Measurements from ENCODE around the gene CAMTA1.

Gene CAMTA1

GRCh38 chr1:7063981-7064380 lies 278.7 kb downstream of the CAMTA1 start:
- POLR2A ChIA-PET: no interaction called here

GRCh38 chr1:7068552-7068951 lies 283.3 kb downstream of the CAMTA1 start:
- no peaks in the 10 kb centered on the region for H3K36me3 ChIP-seq (ENCODE audit: control insufficient read depth in 2 of 2, insufficient read depth in 1 of 2, low read length in 2 of 2)
- TF ChIP-seq BCL11B (tag by site-specific recombination; IDR thresholded peaks at IDR 0.05; ENCODE audit: low read depth) (no peak), ZNF404 (tag by site-specific recombination; IDR thresholded peaks at IDR 0.05) (no peak), ZNF558 (tag by site-specific recombination; IDR thresholded peaks at IDR 0.05) (no peak), ZBTB17 (tag by site-specific recombination; IDR thresholded peaks at IDR 0.05) (no peak), ZNF768 (tag by site-specific recombination; IDR thresholded peaks at IDR 0.05) (no peak), HOXA7 (CRISPR knock-in tag; IDR thresholded peaks at IDR 0.05; ENCODE audit: borderline replicate concordance) (no peak), ZNF354C (tag by site-specific recombination; IDR thresholded peaks at IDR 0.05; ENCODE audit: borderline replicate concordance, low read depth) (no peak), ZNF624 (tag by site-specific recombination; IDR thresholded peaks at IDR 0.05) (no peak)
- ChIA-PET POLR2A (no interaction called here), CTCF (interaction anchor here (1.1 to 4.5 kb wide), 4 partner anchors 8 to 32 kb away, joined by 3 to 49 read pairs (median 18); no protein-coding TSS in a partner anchor)
- no peaks in the 10 kb centered on the region for H3K9me3 ChIP-seq (ENCODE audit: control insufficient read depth, insufficient read depth, low read depth, low read length)
- no peak overlapping the region for H3K4me3 ChIP-seq (ENCODE audit: low read depth, low read length)
- no peaks in the 10 kb centered on the region for H3K4me1 ChIP-seq (ENCODE audit: control insufficient read depth, insufficient read depth, low read length)
- H3K27ac ChIP-seq (ENCODE audit: extremely low read depth, low read depth, low read length): no peak overlapping the region

More at GRCh38 chr1:7063981-7064380, 278.7 kb downstream of the CAMTA1 start:
- TF ChIP-seq ZNF10 (tag by site-specific recombination; IDR thresholded peaks at IDR 0.05) (no peak), ZNF366 (tag by site-specific recombination; conservative IDR thresholded peaks at IDR 0.05) (peak; percentile 67; the same call in 1 of the 2 replicates), SETDB1 (IDR thresholded peaks at IDR 0.05; ENCODE audit: insufficient read length, low read length) (no peak), EGR2 (tag by site-specific recombination; IDR thresholded peaks at IDR 0.05; ENCODE audit: low read depth) (peak; percentile 79), ZBTB1 (tag by site-specific recombination; IDR thresholded peaks at IDR 0.05) (0 out of 2 replicates have a peak, but pooled peaks have one; percentile 41)
- Histone ChIP-seq H3K9me3 (ENCODE audit: control insufficient read depth, insufficient read depth, low read depth, low read length) (no peaks in the 10 kb centered on the region), H3K4me1 (ENCODE audit: control insufficient read depth, insufficient read depth, low read length) (no peaks in the 10 kb centered on the region), H3K4me3 (ENCODE audit: low read depth, low read length) (no peak overlapping the region), H3K27ac (ENCODE audit: extremely low read depth, low read depth, low read length) (no peak overlapping the region), H3K36me3 (ENCODE audit: control insufficient read depth in 2 of 2, insufficient read depth in 1 of 2, low read length in 2 of 2) (no peaks in the 10 kb centered on the region)
- CTCF ChIA-PET: interaction anchor here (0.6 kb wide), 1 partner anchor 760 kb away, joined by 4 read pairs; no protein-coding TSS in a partner anchor

DNA sequence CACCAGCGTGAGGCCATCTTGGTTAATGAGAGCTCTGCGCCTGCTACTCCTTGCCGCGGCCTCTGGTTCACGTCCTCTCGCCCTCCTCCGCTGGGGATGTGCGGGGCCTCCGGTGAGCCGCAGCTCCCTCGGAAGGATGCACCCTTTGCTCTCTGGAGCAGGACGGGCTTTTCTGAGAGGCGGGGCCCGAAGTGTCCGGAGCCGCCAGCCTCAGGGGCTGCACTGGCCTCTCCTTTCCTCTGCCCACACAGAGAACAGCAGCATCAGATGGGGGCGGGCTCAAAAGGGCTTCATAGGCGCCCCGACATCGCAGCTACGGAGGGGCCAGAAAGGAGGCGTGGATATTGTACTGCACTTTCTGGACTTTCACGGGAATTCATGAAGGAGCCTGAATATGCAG lies 284.7 kb downstream of the CAMTA1 start:
- Histone ChIP-seq H3K9me3 (ENCODE audit: control insufficient read depth, insufficient read depth, low read depth, low read length) (no peaks in the 10 kb centered on the region), H3K27ac (ENCODE audit: extremely low read depth, low read depth, low read length) (no peak overlapping the region), H3K36me3 (ENCODE audit: control insufficient read depth in 2 of 2, insufficient read depth in 1 of 2, low read length in 2 of 2) (no peaks in the 10 kb centered on the region), H3K4me1 (ENCODE audit: control insufficient read depth, insufficient read depth, low read length) (no peaks in the 10 kb centered on the region), H3K4me3 (ENCODE audit: low read depth, low read length) (no peak overlapping the region)
- TF ChIP-seq REPIN1 (tag by site-specific recombination; IDR thresholded peaks at IDR 0.05; ENCODE audit: low read depth) (no peak), TCF7L2 (IDR thresholded peaks at IDR 0.05; ENCODE audit: borderline replicate concordance, low read depth, low read length) (no peak), ZFP3 (tag by site-specific recombination; IDR thresholded peaks at IDR 0.05; ENCODE audit: low read depth) (no peak), BCL11A (tag by site-specific recombination; IDR thresholded peaks at IDR 0.05; ENCODE audit: low read depth) (no peak), ZNF146 (tag by site-specific recombination; IDR thresholded peaks at IDR 0.05) (no peak), PBX3 (CRISPR knock-in tag; IDR thresholded peaks at IDR 0.05) (no peak), ZNF580 (tag by site-specific recombination; IDR thresholded peaks at IDR 0.05) (no peak), ZNF76 (tag by site-specific recombination; IDR thresholded peaks at IDR 0.05; ENCODE audit: borderline replicate concordance, low read depth) (no peak), ZNF423 (tag by site-specific recombination; IDR thresholded peaks at IDR 0.05) (no peak), MYNN (tag by site-specific recombination; IDR thresholded peaks at IDR 0.05; ENCODE audit: borderline replicate concordance) (no peak), ZNF155 (tag by site-specific recombination; IDR thresholded peaks at IDR 0.05) (no peak), ZNF266 (tag by site-specific recombination; IDR thresholded peaks at IDR 0.05; ENCODE audit: low read depth) (no peak)
- TF ChIP-seq, protein P1, sequence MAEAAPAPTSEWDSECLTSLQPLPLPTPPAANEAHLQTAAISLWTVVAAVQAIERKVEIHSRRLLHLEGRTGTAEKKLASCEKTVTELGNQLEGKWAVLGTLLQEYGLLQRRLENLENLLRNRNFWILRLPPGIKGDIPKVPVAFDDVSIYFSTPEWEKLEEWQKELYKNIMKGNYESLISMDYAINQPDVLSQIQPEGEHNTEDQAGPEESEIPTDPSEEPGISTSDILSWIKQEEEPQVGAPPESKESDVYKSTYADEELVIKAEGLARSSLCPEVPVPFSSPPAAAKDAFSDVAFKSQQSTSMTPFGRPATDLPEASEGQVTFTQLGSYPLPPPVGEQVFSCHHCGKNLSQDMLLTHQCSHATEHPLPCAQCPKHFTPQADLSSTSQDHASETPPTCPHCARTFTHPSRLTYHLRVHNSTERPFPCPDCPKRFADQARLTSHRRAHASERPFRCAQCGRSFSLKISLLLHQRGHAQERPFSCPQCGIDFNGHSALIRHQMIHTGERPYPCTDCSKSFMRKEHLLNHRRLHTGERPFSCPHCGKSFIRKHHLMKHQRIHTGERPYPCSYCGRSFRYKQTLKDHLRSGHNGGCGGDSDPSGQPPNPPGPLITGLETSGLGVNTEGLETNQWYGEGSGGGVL (tag by site-specific recombination; IDR thresholded peaks at IDR 0.05): no peak
- POLR2A ChIA-PET: interaction anchor here (1.5 kb wide), 1 partner anchor 285 kb away, joined by 4 read pairs; the partner anchor contains the start of gene CAMTA1
- CTCF ChIA-PET: interaction anchor here (0.6 to 4.5 kb wide), 48 partner anchors 9 to 730 kb away, joined by 3 to 49 read pairs (median 4); no protein-coding TSS in a partner anchor

Measured in HEK293 (cell line).